Peyer's patch (tissue), 4 donors: ENCODE data around the gene CDC14B. TPM values are rescaled to one million over a fixed set of nuclear protein-coding genes. Genes with fewer than 3 reads are reported as not detected.

ENCODE experiments used
- DNase-seq, 3 donors: peaks; one replicate each; pipeline ENCODE4 v3.0.0-alpha.2; 2017 to 2019
- H3K27ac ChIP-seq, 4 donors: fragments of 200-600 bp; sonication (generic); one replicate each; pipeline ENCODE4 v1.5.1; 2016 to 2019
- H3K27me3 ChIP-seq, 2 donors: fragments of 200-600 bp; sonication (generic); one replicate each; pipeline ENCODE4 v1.5.1; 2019
- H3K36me3 ChIP-seq, 3 donors: fragments of 200-600 bp; sonication (generic); one replicate each; pipeline ENCODE4 v1.5.1; 2016 to 2019
- H3K4me1 ChIP-seq, 4 donors: fragments of 200-600 bp; sonication (generic); one replicate each; pipeline ENCODE4 v1.5.1; 2016 to 2019
- H3K4me3 ChIP-seq, 4 donors: fragments of 200-600 bp; sonication (generic); 1 replicate in 3 of 4; 2 replicates in 1 of 4; pipeline ENCODE4 v1.5.1; 2016 to 2019; ENCODE audit warnings: mild to moderate bottlenecking in 1 of 4
- H3K9me3 ChIP-seq, 4 donors: fragments of 200-600 bp; sonication (generic); one replicate each; pipeline ENCODE4 v1.5.1; 2016 to 2019; ENCODE audit warnings: mild to moderate bottlenecking in 1 of 4
- POLR2A ChIP-seq, 2 donors: fragments of 450-650 bp; IDR thresholded peaks; one replicate each; pipeline ENCODE4 v1.5.1; 2017; ENCODE audit warnings: antibody characterized with exemption in 2 of 2, mild to moderate bottlenecking in 2 of 2, moderate library complexity in 2 of 2
- total RNA-seq, 4 donors: library from RNA; depleted of rRNA; stranded (reverse); fragments of >200 nt; gene quantifications; one replicate each; pipeline ENCODE4 v1.1.0, GENCODE V29; 2016
- TF ChIP-seq, protein P1 (sequence below), 6 experiments: fragments of 450-650 bp in 4 of 6; fragments of 200-600 bp in 2 of 6; sonication (generic) in 1 of 6; IDR thresholded peaks; one replicate each; pipeline ENCODE4 v1.5.1; 2017 to 2019; ENCODE audit warnings: antibody characterized with exemption in 6 of 6, mild to moderate bottlenecking in 3 of 6, moderate library complexity in 1 of 6

CDC14B gene
- total RNA-seq, 4 donors from 2014 or later = 23.9 to 36.6 (median 35.7) TPM

DNA sequence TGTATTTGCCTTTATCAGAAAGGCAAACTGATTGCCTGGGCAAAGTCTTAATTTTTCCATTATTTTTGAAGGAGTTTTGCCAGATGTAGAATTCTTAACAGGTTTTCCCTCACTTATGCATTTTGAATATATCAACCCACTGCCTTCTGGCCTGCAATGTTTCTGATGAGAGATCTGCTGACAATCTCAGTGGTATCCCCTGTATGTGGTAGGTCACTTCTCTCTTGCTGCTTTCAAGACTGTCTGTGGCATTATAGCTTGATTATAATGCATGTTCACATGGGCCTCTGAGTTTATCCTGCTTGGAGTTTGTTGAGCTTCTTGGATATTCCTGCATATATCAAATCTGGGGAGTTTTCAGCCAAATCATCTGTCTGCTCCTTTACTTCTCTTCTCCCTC, 87.5 kb downstream of the CDC14B start:
- H3K4me1 ChIP-seq = no peaks in the 10 kb centered on the region
- no peaks in the 10 kb centered on the region for H3K9me3 ChIP-seq
- H3K4me3 ChIP-seq = no peak overlapping the region
- H3K36me3 ChIP-seq = peaks cover 0 to 26% (median 0%) of the 10 kb centered on the region in 3 donors
- no peak for DNase-seq
- TF ChIP-seq, protein P1, sequence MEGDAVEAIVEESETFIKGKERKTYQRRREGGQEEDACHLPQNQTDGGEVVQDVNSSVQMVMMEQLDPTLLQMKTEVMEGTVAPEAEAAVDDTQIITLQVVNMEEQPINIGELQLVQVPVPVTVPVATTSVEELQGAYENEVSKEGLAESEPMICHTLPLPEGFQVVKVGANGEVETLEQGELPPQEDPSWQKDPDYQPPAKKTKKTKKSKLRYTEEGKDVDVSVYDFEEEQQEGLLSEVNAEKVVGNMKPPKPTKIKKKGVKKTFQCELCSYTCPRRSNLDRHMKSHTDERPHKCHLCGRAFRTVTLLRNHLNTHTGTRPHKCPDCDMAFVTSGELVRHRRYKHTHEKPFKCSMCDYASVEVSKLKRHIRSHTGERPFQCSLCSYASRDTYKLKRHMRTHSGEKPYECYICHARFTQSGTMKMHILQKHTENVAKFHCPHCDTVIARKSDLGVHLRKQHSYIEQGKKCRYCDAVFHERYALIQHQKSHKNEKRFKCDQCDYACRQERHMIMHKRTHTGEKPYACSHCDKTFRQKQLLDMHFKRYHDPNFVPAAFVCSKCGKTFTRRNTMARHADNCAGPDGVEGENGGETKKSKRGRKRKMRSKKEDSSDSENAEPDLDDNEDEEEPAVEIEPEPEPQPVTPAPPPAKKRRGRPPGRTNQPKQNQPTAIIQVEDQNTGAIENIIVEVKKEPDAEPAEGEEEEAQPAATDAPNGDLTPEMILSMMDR (IDR thresholded peaks at IDR 0.05) = no peak
- TF ChIP-seq POLR2A (IDR thresholded peaks at IDR 0.05) = no peak
- no peaks in the 10 kb centered on the region for H3K27me3 ChIP-seq
- no peak overlapping the region for H3K27ac ChIP-seq

DNA sequence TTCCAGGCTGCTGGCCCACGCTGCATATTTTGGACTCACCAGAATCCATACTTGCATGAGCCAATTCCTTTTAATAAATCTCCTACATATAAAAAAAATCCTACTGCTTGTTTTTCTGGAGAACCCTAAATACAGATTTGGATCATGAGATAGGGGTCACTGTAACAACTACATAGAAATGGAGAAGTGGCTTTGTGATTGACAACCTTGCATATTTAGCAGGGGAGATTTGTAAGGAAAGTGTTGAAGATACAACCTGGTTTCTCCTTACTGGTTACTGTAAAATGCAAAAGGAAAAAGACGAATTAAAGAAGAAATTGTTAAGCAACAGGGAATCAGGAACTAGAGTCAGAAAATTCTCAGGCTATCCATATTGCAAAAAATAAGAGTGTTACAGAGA, 94.9 kb downstream of the CDC14B start:
- Histone ChIP-seq H3K4me3 (no peak overlapping the region), H3K9me3 (no peaks in the 10 kb centered on the region), H3K36me3 (peaks cover 0 to 13% (median 0%) of the 10 kb centered on the region in 3 donors), H3K27ac (no peak overlapping the region), H3K4me1 (no peaks in the 10 kb centered on the region), H3K27me3 (no peaks in the 10 kb centered on the region)
- TF ChIP-seq, protein P1 (IDR thresholded peaks at IDR 0.05) = no peak
- TF ChIP-seq POLR2A (IDR thresholded peaks at IDR 0.05) = no peak
- DNase-seq = no peak

DNA sequence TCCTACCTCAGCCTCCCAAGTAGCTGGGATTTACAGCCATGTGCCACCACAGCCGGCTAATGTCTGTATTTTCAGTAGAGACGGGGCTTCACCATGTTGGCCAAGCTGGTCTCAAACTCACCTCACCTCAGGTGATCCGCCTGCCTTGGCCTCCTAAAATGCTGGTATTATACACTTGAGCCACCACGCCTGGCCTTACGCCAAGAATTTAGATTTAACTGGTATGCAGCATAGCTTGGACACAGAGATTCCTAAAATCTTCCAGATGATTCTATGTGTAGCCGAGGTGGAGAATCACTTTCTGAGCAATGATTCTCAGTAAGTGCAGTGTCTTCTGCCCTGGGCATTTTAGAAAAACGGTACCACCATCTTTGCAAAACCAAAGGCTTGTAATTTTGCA, 95.6 kb downstream of the CDC14B start:
- no peak overlapping the region for H3K27ac ChIP-seq
- no peaks in the 10 kb centered on the region for H3K27me3 ChIP-seq
- TF ChIP-seq POLR2A (IDR thresholded peaks at IDR 0.05) = no peak
- TF ChIP-seq, protein P1 (IDR thresholded peaks at IDR 0.05) = no peak
- H3K36me3 ChIP-seq = peaks cover 0 to 13% (median 0%) of the 10 kb centered on the region in 3 donors
- H3K4me1 ChIP-seq = no peaks in the 10 kb centered on the region
- H3K4me3 ChIP-seq = no peak overlapping the region
- no peaks in the 10 kb centered on the region for H3K9me3 ChIP-seq
- DNase-seq = no peak

DNA sequence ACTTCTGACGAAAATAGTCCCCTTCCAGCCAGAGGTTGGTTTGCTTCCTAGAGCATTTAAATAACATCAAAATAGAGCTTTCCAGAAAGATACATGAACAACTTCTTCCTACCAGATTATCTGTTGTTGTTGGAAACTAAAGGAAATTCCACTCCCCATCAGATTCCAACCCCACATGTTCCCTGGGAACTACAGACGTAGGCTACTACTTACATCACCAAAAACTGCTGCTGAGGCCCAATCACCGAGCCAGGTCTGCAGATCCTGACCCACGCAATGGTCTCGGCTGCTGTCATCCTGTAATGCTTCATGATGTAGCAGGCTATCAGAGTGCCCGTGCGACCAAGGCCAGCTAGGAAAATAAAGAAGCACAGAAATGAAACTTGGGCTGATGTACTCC, 96.3 kb downstream of the CDC14B start:
- Histone ChIP-seq H3K27ac (no peak overlapping the region), H3K36me3 (peaks cover 0 to 13% (median 0%) of the 10 kb centered on the region in 3 donors), H3K4me3 (no peak overlapping the region), H3K9me3 (no peaks in the 10 kb centered on the region), H3K4me1 (no peaks in the 10 kb centered on the region), H3K27me3 (no peaks in the 10 kb centered on the region)
- TF ChIP-seq, protein P1 (IDR thresholded peaks at IDR 0.05) = no peak
- no peak for TF ChIP-seq POLR2A (IDR thresholded peaks at IDR 0.05)
- DNase-seq = no peak

DNA sequence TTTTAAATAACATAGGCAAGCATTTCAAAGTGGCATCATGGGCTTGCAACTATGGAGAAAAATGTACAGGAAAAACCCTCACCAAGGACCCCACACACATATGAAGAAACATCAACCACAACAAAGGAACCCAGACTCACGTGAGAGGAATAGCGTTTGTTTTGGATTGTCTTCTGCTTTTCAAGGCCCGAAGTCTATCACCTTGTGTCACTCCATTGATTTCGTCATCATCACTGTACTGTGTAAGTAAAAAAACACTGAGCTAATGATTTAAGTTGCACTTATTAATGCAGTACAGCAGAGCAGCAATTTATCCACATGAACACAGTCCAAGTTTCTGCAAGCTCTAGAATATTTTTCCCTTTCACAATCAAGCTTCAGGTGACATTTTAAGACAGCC, 97.3 kb downstream of the CDC14B start:
- H3K27me3 ChIP-seq = no peaks in the 10 kb centered on the region
- H3K36me3 ChIP-seq = peaks cover 0 to 13% (median 0%) of the 10 kb centered on the region in 3 donors
- no peaks in the 10 kb centered on the region for H3K4me1 ChIP-seq
- no peak overlapping the region for H3K4me3 ChIP-seq
- H3K9me3 ChIP-seq = no peaks in the 10 kb centered on the region
- H3K27ac ChIP-seq = no peak overlapping the region
- DNase-seq = no peak
- no peak for TF ChIP-seq POLR2A (IDR thresholded peaks at IDR 0.05)
- TF ChIP-seq, protein P1 (IDR thresholded peaks at IDR 0.05) = no peak

DNA sequence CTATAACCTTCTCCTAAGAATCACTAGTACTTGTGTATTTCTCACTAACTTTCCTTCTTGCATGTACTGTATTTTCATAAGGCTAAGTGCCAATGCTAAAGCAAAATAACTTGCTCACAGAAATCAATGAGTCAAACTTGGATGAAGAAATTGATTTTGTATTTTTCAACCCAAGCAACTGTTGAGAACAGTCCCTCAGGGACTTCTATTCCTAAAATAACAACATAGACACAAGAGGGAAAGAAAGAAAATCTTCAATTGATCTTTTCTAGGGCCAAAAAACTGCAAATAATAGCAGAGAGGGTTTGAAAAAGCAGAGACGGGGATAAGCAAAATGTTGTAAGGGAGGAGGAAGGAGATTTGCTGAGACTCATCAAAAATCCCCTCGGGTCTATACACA, 99.9 kb downstream of the CDC14B start:
- Histone ChIP-seq H3K4me1 (no peaks in the 10 kb centered on the region), H3K4me3 (no peak overlapping the region), H3K36me3 (peaks cover 0 to 13% (median 0%) of the 10 kb centered on the region in 3 donors), H3K9me3 (no peaks in the 10 kb centered on the region), H3K27ac (no peak overlapping the region), H3K27me3 (no peaks in the 10 kb centered on the region)
- TF ChIP-seq, protein P1 (IDR thresholded peaks at IDR 0.05) = no peak
- TF ChIP-seq POLR2A (IDR thresholded peaks at IDR 0.05) = no peak
- no peak for DNase-seq
